Left lung (tissue), 10 donors: ENCODE data around the gene TMEM209. TPM values are rescaled to one million over a fixed set of nuclear protein-coding genes. Genes with fewer than 3 reads are reported as not detected.
"Not testable (repeated sequence)": the region's sequence is repeated elsewhere in the genome, so short reads cannot be mapped to it uniquely, and the experiment has no call there.

Source experiments
- ATAC-seq: fragments of 200-7000 bp; cut with Tn5 transposase; one replicate; pipeline ENCODE4 v1.9.1; 2020; ENCODE audit warnings: moderate library complexity
- DNase-seq, 4 donors: peaks; one replicate each; pipeline ENCODE4 v3.0.0-alpha.2; 2013 to 2020
- H3K27ac ChIP-seq, 2 donors: fragments of 200-600 bp; sonication (generic) in 1 of 2; one replicate each; pipeline versions ENCODE4 v1.5.0 to v1.8.0; 2020 to 2021
- H3K27me3 ChIP-seq, 2 donors: fragments of 200-600 bp; sonication (generic) in 1 of 2; one replicate each; pipeline versions ENCODE4 v1.5.0 to v1.8.0; 2020 to 2021
- H3K36me3 ChIP-seq, 2 donors: fragments of 200-600 bp; sonication (generic) in 1 of 2; one replicate each; pipeline versions ENCODE4 v1.5.0 to v1.8.0; 2020 to 2021
- H3K4me1 ChIP-seq, 2 donors: fragments of 200-600 bp; one replicate each; pipeline ENCODE4 v1.8.0; 2021
- H3K4me3 ChIP-seq, 2 donors: fragments of 200-600 bp; sonication (generic) in 1 of 2; one replicate each; pipeline versions ENCODE4 v1.5.0 to v1.8.0; 2020 to 2021; ENCODE audit warnings: mild to moderate bottlenecking in 1 of 2
- H3K9me3 ChIP-seq, 2 donors: fragments of 200-600 bp; sonication (generic) in 1 of 2; one replicate each; pipeline versions ENCODE4 v1.5.0 to v1.8.0; 2020 to 2021
- intact Hi-C, 2 donors: fragments of 100-400 bp; cut with DNase I; formaldehyde crosslinking; loops; one replicate each; pipeline versions ENCODE4 v1.11.2 to v1.14.2; 2022
- polyA plus RNA-seq, 6 donors: library from polyadenylated mRNA; unstranded; fragments of 120-200 nt; gene quantifications; one replicate each; pipeline ENCODE4 v1.2.1, GENCODE V29; 2013; ENCODE audit not compliant: insufficient read length in 6 of 6
- total RNA-seq, 2 donors: library from RNA; stranded (reverse); fragmentation: NEBNext Ultra II Directional; extraction: Animal tissue kit (Norgen Biotek cat#: 25700); gene quantifications; one replicate each; pipeline ENCODE4 v1.2.1, GENCODE V29; 2021
- TF ChIP-seq, protein P1 (sequence below), 2 donors: fragments of 200-600 bp; sonication (generic) in 1 of 2; IDR thresholded peaks; one replicate each; pipeline versions ENCODE4 v1.5.0 to v1.8.0; 2021; ENCODE audit warnings: antibody characterized with exemption in 2 of 2
- donor health status: DM: no; HTN: yes; CAD: no.
- donor health status: DM: no; HTN: no; CAD: no.

The TMEM209 gene
- total and polyA plus RNA-seq, 8 donors, result 18.8 to 23.5 (median 20.3) TPM

- no peak overlapping the region for H3K27ac ChIP-seq
- ATAC-seq, result no peak
- TF ChIP-seq, protein P1, sequence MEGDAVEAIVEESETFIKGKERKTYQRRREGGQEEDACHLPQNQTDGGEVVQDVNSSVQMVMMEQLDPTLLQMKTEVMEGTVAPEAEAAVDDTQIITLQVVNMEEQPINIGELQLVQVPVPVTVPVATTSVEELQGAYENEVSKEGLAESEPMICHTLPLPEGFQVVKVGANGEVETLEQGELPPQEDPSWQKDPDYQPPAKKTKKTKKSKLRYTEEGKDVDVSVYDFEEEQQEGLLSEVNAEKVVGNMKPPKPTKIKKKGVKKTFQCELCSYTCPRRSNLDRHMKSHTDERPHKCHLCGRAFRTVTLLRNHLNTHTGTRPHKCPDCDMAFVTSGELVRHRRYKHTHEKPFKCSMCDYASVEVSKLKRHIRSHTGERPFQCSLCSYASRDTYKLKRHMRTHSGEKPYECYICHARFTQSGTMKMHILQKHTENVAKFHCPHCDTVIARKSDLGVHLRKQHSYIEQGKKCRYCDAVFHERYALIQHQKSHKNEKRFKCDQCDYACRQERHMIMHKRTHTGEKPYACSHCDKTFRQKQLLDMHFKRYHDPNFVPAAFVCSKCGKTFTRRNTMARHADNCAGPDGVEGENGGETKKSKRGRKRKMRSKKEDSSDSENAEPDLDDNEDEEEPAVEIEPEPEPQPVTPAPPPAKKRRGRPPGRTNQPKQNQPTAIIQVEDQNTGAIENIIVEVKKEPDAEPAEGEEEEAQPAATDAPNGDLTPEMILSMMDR (IDR thresholded peaks at IDR 0.05), result no peak
- H3K27me3 ChIP-seq, result no peaks in the 10 kb centered on the region
- H3K4me3 ChIP-seq, result no peak overlapping the region
- no peaks in the 10 kb centered on the region for H3K9me3 ChIP-seq
- DNase-seq, result no peak
- no peaks in the 10 kb centered on the region for H3K36me3 ChIP-seq
- no peaks in the 10 kb centered on the region for H3K4me1 ChIP-seq
- intact Hi-C loops, result no loop called here
Observed at GRCh38 chr7:130231792-130232191, 26.6 kb upstream of the TMEM209 start.

DNA sequence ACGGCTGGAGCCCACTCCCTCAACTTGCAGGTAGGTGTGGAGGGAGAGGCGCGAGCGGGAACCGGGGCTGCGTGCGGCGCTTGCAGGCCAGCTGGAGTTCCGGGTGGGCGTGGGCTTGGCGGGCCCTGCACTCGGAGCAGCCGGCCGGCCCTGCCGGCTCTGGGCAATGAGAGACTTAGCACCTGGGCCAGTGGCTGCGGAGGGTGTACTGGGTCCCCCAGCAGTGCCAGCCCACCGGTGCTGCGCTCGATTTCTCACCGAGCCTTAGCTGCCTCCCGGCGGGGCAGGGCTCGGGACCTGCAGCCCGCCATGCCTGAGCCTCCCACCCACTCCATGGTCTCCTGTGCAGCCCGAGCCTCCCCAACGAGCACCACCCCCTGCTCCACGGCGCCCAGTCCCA, 24.8 kb upstream of the TMEM209 start:
- DNase-seq, H3K27me3 ChIP-seq, H3K4me3 ChIP-seq, H3K4me1 ChIP-seq, H3K27ac ChIP-seq, H3K9me3 ChIP-seq, ATAC-seq, intact Hi-C loops, H3K36me3 ChIP-seq: not testable (repeated sequence)

DNA sequence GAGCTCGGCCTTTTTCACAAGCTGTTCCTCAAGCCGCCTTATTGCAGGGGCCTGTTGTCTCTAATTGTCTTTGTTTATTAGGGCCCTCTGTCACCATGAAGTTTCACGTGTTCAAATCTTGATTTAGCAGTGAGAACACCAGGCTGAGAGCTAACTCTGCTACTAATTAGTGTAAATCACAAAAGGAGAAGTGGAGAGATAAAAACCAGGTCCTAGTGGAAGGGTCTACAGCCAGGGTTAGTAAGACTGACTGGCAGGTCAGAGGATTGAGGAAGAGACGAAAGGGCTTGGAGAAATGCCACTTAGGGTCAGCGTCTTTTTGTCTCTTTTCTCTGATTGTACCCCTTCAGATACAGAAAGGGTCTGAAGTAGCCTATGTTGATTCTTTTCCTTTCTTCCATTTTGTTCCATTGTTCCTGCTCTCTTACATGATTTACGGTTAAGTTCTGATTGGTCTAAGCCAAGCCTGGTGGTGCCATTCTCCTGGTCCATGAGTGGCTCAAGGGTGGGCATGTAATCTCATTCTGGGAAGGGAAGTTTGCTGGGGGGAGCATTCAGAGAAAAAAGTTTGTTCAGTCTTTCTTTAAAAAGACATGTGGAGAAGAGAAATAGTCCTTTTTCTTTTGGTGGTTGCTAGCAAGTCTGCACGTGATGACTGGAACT, 23.8 kb upstream of the TMEM209 start:
- ATAC-seq (no peak), DNase-seq (no peak)
- Histone ChIP-seq H3K9me3 (no peaks in the 10 kb centered on the region), H3K27me3 (no peaks in the 10 kb centered on the region), H3K36me3 (no peaks in the 10 kb centered on the region), H3K4me1 (no peaks in the 10 kb centered on the region), H3K4me3 (no peak overlapping the region), H3K27ac (no peak overlapping the region)
- intact Hi-C loops, result no loop called here
- TF ChIP-seq, protein P1 (IDR thresholded peaks at IDR 0.05), result no peak

DNA sequence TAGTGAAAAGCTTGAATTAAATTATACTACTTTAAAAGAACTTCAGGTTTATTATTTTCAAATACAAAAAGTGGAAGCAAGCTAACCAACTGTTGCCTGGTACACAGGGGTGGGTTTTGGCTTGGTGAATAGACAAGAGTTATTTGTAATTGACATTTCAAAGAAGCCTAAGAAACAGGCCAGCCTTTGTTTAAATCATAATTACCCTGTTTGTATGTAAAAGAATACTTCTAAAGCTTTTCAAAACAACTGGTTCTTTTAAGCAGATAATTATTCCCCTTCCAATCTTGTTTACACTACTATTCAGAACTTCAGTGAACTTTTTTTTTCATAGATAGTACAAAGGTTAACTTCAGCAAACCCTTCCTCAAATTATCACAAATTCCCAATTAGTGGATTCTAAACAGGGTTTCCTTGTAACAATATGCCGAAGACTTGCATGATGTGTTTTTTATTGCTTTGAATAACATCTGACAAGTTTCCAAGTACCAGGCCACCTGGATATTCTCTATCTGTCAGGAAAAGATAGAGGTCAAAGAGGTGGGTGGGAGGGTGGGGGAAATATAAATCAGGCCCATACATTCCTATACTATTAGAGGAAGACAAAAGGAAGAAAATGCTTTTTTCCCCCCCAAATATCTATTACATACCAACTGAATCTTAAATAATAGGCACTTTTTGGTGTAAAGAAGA, 22.8 kb upstream of the TMEM209 start:
- Histone ChIP-seq H3K27me3 (no peaks in the 10 kb centered on the region), H3K27ac (no peak overlapping the region), H3K9me3 (no peaks in the 10 kb centered on the region), H3K4me1 (no peaks in the 10 kb centered on the region), H3K36me3 (no peaks in the 10 kb centered on the region), H3K4me3 (no peak overlapping the region)
- TF ChIP-seq, protein P1 (IDR thresholded peaks at IDR 0.05), result no peak
- no peak for DNase-seq
- intact Hi-C loops, result no loop called here
- ATAC-seq, result no peak

GRCh38 chr7:130226333-130226732, 21.1 kb upstream of the TMEM209 start:
- H3K36me3 ChIP-seq, result no peaks in the 10 kb centered on the region
- no peak for ATAC-seq
- no peaks in the 10 kb centered on the region for H3K9me3 ChIP-seq
- no peak for DNase-seq
- H3K27ac ChIP-seq, result no peak overlapping the region
- no peak overlapping the region for H3K4me3 ChIP-seq
- no peaks in the 10 kb centered on the region for H3K4me1 ChIP-seq
- TF ChIP-seq, protein P1 (IDR thresholded peaks at IDR 0.05), result no peak
- H3K27me3 ChIP-seq, result no peaks in the 10 kb centered on the region
- intact Hi-C loops, result no loop called here

DNA sequence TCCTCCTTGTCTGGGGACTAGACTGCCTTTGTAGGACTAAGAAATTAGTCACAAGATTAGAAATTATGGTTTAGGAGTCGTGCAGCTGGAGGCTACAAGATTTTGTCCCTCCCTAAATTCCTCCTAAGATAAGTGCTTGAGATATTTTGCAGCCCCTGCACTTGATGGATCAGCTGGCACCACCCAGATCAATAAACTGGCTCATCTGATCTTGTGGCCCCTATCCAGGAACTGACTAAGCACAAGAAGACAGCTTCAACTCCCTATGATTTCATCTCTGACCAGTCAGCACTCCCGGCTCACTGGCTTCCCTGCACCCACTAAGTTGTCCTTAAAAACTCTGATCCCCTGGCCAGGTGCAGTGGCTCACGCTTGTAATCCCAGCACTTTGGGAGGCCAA, 19.7 kb upstream of the TMEM209 start:
- DNase-seq, H3K27ac ChIP-seq, ATAC-seq, H3K4me3 ChIP-seq, H3K9me3 ChIP-seq, H3K36me3 ChIP-seq, H3K27me3 ChIP-seq, H3K4me1 ChIP-seq, intact Hi-C loops: not testable (repeated sequence)
